Endodermal cell (in vitro differentiated cells): Measurements from ENCODE around the gene SUSD1. TPM values are rescaled to one million over a fixed set of nuclear protein-coding genes. Genes with fewer than 3 reads are reported as not detected.
A peak's percentile ranks its signal among the peaks of the same experiment; 100 is the strongest.

Source experiments
- DNase-seq: peaks from one replicate; pipeline ENCODE4 v3.0.0-alpha.2; 2017
- H3K27ac ChIP-seq: 2 replicates; pipeline ENCODE4 v1.5.1; 2013; ENCODE audit warnings: mild to moderate bottlenecking, low read depth, low read length, moderate library complexity
- H3K27me3 ChIP-seq: 2 replicates; pipeline ENCODE4 v1.6.1; 2013; ENCODE audit warnings: mild to moderate bottlenecking, low read length, moderate library complexity; ENCODE audit not compliant: insufficient read depth, control insufficient read depth, poor library complexity, severe bottlenecking
- H3K36me3 ChIP-seq: 2 replicates; pipeline ENCODE4 v1.7.0; 2013; ENCODE audit warnings: mild to moderate bottlenecking, low read length, moderate library complexity; ENCODE audit not compliant: control insufficient read depth, insufficient read depth
- H3K4me1 ChIP-seq: one replicate; pipeline ENCODE4 v1.7.0; 2013; ENCODE audit warnings: low read length; ENCODE audit not compliant: control insufficient read depth, insufficient read depth
- H3K4me3 ChIP-seq: 2 replicates; pipeline ENCODE4 v1.5.1; 2013; ENCODE audit warnings: mild to moderate bottlenecking, low read length, moderate library complexity
- H3K9ac ChIP-seq: 2 replicates; pipeline ENCODE4 v1.6.1; 2013; ENCODE audit warnings: mild to moderate bottlenecking, low read length, moderate library complexity; ENCODE audit not compliant: poor library complexity, severe bottlenecking; ENCODE audit errors: extremely low read depth
- H3K9me3 ChIP-seq: 2 replicates; pipeline ENCODE4 v1.6.1; 2013; ENCODE audit warnings: mild to moderate bottlenecking, low read length, moderate library complexity; ENCODE audit not compliant: control insufficient read depth
- H3K27ac Mint-ChIP-seq: 2 replicates; pipeline ENCODE4 v1.8.0; 2020; ENCODE audit warnings: mixed read lengths
- H3K27me3 Mint-ChIP-seq: 2 replicates; pipeline ENCODE4 v1.8.0; 2021; ENCODE audit warnings: mild to moderate bottlenecking, mixed read lengths; ENCODE audit not compliant: insufficient read depth
- H3K36me3 Mint-ChIP-seq: 2 replicates; pipeline ENCODE4 v1.8.0; 2020; ENCODE audit warnings: low read depth, mixed read lengths
- H3K4me1 Mint-ChIP-seq: 2 replicates; pipeline ENCODE4 v1.8.0; 2020; ENCODE audit warnings: mixed read lengths
- H3K4me3 Mint-ChIP-seq: 2 replicates; pipeline ENCODE4 v1.8.0; 2020; ENCODE audit warnings: mild to moderate bottlenecking, moderate library complexity, mixed read lengths
- H3K9me3 Mint-ChIP-seq: 2 replicates; pipeline ENCODE4 v1.8.0; 2020; ENCODE audit warnings: mild to moderate bottlenecking, mixed read lengths
- CTCF ChIP-seq: fragments of 200-600 bp; sonication (generic); conservative IDR thresholded peaks from 2 replicates; pipeline ENCODE4 v1.5.0; 2021; ENCODE audit warnings: antibody characterized with exemption, mild to moderate bottlenecking
- WGBS, 2 experiments: methylation state at CpG; one replicate each; pipeline versions ENCODE4 v1.1.5 to v1.1.7; 2013; ENCODE audit warnings: missing lambda C conversion rate in 2 of 2, mixed read lengths in 1 of 2; ENCODE audit not compliant: insufficient coverage in 1 of 2, insufficient read length in 1 of 2; 5-methylcytosine and 5-hydroxymethylcytosine counted together
- total RNA-seq, 2 donors: library from RNA; stranded (reverse); fragmentation: NEBNext Ultra II Directional in 1 of 2; extraction: Animal tissue kit (Norgen Biotek cat#: 25700) in 1 of 2; gene quantifications; 2 replicates in 1 of 2; 3 replicates in 1 of 2; pipeline ENCODE4 v1.2.1, GENCODE V29; 2021

Gene SUSD1
- total RNA-seq, 2 donors from 2014 or later, result 7.7 to 10.4 TPM

GRCh38 chr9:112042244-112042638, 132.9 kb downstream of the SUSD1 start:
- Mint-ChIP-seq H3K36me3 (peaks cover 22% of the 10 kb centered on the region), H3K9me3 (no peaks in the 10 kb centered on the region), H3K4me1 (peaks cover 10% of the 10 kb centered on the region), H3K4me3 (no peak overlapping the region), H3K27me3 (no peaks in the 10 kb centered on the region), H3K27ac (peak overlapping the region; percentile 92)
- H3K27ac ChIP-seq, result no peak overlapping the region
- no peaks in the 10 kb centered on the region for H3K36me3 ChIP-seq
- DNase-seq, result peak; percentile 38
- 66 to 79% methylated on average over 2 to 3 of the region's 3 CpGs for WGBS, 2 experiments
- TF ChIP-seq CTCF, result no peak
- H3K9me3 ChIP-seq, result no peaks in the 10 kb centered on the region
- H3K9ac ChIP-seq, result no peak overlapping the region
- H3K27me3 ChIP-seq, result no peaks in the 10 kb centered on the region
- peaks cover 8% of the 10 kb centered on the region for H3K4me1 ChIP-seq
- H3K4me3 ChIP-seq, result no peak overlapping the region

GRCh38 chr9:112041536-112042243, 133.4 kb downstream of the SUSD1 start:
- Histone ChIP-seq H3K9ac (no peak overlapping the region), H3K27me3 (no peaks in the 10 kb centered on the region), H3K9me3 (no peaks in the 10 kb centered on the region), H3K4me3 (no peak overlapping the region), H3K27ac (no peak overlapping the region), H3K36me3 (no peaks in the 10 kb centered on the region), H3K4me1 (peaks cover 8% of the 10 kb centered on the region)
- Mint-ChIP-seq H3K4me3 (no peak overlapping the region), H3K27me3 (no peaks in the 10 kb centered on the region), H3K36me3 (peaks cover 21% of the 10 kb centered on the region), H3K9me3 (no peaks in the 10 kb centered on the region), H3K27ac (peak overlapping the region; percentile 92), H3K4me1 (peaks cover 10% of the 10 kb centered on the region)
- TF ChIP-seq CTCF, result no peak
- DNase-seq, result peak; percentile 92
- 64 to 73% methylated on average over 3 to 8 of the region's 8 CpGs for WGBS, 2 experiments

- no peak overlapping the region for H3K9ac ChIP-seq
- Mint-ChIP-seq H3K9me3 (no peaks in the 10 kb centered on the region), H3K4me1 (peaks cover 10% of the 10 kb centered on the region), H3K27me3 (no peaks in the 10 kb centered on the region), H3K4me3 (no peak overlapping the region), H3K27ac (no peak overlapping the region), H3K36me3 (peaks cover 21% of the 10 kb centered on the region)
- no peak for TF ChIP-seq CTCF
- 95 to 100% methylated on average over 4 of the region's 4 CpGs for WGBS, 2 experiments
- peaks cover 8% of the 10 kb centered on the region for H3K4me1 ChIP-seq
- H3K36me3 ChIP-seq, result no peaks in the 10 kb centered on the region
- H3K27ac ChIP-seq, result no peak overlapping the region
- H3K27me3 ChIP-seq, result no peaks in the 10 kb centered on the region
- H3K4me3 ChIP-seq, result no peak overlapping the region
- no peaks in the 10 kb centered on the region for H3K9me3 ChIP-seq
- DNase-seq, result peak; percentile 52
Measured at GRCh38 chr9:112041199-112041535, 133.9 kb downstream of the SUSD1 start.
